HS-27A (cell line): ENCODE results near the gene BRK1.
A peak's percentile ranks its signal among the peaks of the same experiment; 100 is the strongest.
"Not testable (repeated sequence)": the region's sequence is repeated elsewhere in the genome, so short reads cannot be mapped to it uniquely, and the experiment has no call there.

ENCODE experiments used
- DNase-seq: peaks from one replicate; pipeline ENCODE4 v3.0.0-alpha.2; 2012; ENCODE audit warnings: low read depth, missing footprints

BRK1 gene

DNA sequence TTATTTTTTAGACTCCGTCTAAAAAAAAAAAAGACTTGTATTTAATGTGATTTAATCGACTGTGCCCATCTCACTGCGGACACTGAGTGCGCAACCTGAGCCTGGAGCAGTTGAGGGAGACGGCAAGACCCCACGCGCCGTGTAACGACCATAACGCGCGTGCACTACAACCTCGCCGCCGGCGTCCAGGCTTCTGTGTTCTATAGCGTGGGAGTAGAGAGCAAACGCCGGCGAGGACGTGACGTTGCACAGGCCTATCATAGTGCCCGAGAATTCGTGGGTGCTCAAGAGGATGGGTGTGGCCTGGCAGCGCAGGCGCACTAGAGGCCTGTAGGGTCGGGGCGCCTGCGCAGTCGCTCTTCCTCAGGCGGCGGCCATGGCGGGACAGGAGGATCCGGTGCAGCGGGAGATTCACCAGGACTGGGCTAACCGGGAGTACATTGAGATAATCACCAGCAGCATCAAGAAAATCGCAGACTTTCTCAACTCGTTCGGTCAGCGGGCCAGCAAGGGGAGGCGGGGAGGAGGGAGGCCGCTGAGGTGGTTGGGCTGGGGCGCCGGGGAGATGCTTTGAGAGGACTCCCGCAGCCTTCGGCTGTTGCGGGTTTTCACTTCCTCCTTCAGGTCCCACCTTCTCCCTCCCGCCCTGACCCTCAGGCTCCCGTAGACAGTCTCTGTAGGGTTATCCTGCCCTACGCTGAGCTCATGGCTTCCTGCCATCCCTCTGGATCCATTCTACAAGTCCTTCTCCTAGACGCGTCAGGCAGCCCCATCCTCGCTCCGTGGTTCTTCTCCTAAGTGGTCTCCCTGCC lies at the start of gene BRK1:
BRK1 (plus strand) TSS at position 350 of the 812 bp plus-strand sequence; CDS start at position 377, 27 bp downstream.
- DNase-seq, result peak; percentile 89

DNA sequence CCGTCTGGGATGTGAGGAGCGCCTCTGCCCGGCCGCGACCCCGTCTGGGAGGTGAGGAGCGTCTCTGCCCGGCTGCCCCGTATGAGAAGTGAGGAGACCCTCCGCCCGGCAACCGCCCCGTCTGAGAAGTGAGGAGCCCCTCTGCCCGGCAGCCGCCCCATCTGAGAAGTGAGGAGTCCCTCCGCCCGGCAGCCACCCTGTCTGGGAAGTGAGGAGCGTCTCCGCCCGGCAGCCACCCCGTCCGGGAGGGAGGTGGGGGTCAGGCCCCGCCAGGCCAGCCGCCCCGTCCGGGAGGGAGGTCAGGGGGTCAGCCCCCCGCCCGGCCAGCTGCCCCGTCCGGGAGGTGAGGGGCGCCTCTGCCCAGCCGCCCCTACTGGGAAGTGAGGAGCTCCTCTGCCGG lies 45.4 kb upstream of the BRK1 start:
- DNase-seq, result not testable (repeated sequence)

DNA sequence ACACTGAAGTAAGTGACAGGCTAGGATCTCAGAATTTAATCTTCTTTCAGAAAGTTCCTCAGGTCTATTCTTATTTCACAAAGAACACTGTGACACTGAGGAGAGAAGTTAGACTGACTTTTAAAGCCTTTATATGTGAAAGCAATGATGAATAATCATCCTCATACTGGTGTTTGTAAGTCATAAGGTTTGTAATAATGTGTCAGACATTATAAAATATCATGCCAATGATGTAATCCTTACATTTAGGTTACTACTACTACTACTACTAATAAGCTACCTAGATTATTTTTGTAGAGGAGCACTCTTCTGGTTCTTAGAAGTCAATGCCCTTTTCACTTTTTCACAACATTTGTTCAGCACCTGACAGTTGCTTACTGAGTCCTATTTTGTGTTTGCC lies 40.8 kb upstream of the BRK1 start:
- no peak for DNase-seq

DNA sequence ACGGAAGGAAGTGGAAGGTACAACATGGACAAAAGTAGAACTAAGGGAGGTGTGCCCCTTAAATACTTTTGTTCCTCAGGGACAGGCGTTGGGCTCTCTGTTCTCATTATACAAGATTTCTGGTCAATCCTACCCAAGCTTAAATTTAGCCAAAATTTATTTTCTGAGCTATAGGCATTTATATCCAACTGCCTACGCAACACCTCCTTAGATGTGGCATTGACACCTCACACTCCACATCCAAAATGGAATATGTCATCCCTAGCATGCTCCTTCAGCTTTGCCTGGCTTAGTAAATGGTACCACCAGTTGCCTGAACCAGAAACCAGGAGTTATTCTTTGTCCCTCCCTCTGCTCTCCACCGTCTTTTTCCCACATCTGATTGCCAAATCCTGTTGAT lies 33.6 kb upstream of the BRK1 start:
- DNase-seq, result no peak

DNA sequence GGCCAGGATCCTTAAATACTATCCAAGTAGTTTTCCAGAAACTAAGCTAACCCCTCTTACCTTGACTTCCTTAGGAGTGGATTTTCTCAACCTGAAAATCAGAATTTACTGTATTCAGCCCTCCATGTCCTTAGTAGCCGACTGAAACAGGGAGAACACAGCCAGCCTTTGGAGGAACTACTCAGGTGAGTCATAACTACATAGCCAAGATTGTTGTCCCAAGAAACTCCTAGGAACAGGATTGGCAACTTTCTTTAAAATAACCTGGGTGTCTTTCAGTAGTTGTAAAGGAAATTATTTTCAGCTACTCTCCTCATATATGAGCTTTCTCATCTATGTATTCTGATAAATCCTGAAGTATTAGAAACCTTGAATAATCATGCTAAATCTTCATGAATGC lies 29.7 kb upstream of the BRK1 start:
- no peak for DNase-seq

DNA sequence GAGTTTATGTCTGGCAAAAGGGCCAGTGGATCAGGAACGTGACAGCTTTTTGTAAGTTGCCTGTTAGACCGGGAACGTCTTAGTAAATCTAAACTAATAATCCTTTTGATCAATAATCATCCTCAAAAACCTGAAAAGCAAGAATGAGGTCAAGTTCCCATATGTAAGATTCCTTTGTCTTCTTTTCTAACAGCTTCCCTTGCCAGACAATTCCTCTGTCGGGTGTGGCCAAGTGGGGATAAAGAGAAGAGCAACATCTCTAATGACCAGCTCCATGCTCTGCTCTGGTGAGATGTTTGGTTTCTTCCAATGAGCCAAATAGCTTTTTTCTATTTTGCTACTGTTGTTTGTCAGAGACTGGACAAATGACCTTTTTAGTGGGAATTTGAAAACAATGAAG lies 27.2 kb upstream of the BRK1 start:
- no peak for DNase-seq

DNA sequence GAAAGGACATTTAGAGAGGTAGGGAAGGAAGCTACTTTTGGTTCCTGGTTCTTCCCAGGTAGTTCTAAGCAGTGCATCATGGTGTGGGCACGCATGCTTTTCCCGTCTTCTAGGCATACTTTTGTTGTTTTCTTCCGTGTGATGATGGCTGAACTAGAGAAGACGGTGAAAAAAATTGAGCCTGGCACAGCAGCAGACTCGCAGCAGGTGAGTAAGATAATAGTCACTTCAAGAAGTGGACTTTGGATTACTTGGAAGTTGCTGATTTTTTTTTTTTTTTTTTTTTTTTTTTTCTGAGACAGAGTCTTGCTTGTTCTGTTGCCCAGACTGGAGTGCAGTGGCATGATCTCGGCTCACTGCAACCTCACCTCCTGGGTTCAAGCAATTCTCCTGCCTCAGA lies 25.3 kb upstream of the BRK1 start:
- DNase-seq, result no peak

DNA sequence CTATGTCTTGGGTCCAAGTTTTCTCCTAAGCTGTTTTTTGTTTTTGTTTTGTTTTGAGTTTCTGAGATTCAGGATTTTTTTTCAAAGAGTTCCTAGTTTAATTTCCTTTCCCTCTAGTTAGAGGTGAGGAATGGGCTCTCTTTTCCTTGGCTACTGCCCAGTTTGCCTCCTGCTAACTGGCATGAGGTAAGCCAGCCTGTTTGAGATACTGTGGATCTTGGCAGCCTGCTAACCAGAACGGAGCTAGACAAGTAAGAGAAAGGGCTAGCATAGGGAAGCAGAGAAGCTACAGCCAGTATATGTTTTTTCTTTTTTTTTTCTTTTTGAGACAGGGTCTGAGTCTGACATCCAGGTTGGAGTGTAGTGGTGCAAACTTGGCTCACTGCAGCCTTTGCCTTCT lies 24.7 kb upstream of the BRK1 start:
- not testable (repeated sequence) for DNase-seq

DNA sequence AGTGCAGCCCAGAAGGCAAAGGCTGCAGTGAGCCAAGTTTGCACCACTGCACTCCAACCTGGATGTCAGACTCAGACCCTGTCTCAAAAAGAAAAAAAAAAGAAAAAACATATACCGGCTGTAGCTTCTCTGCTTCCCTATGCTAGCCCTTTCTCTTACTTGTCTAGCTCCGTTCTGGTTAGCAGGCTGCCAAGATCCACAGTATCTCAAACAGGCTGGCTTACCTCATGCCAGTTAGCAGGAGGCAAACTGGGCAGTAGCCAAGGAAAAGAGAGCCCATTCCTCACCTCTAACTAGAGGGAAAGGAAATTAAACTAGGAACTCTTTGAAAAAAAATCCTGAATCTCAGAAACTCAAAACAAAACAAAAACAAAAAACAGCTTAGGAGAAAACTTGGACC lies 24.1 kb upstream of the BRK1 start:
- DNase-seq, result not testable (repeated sequence)

DNA sequence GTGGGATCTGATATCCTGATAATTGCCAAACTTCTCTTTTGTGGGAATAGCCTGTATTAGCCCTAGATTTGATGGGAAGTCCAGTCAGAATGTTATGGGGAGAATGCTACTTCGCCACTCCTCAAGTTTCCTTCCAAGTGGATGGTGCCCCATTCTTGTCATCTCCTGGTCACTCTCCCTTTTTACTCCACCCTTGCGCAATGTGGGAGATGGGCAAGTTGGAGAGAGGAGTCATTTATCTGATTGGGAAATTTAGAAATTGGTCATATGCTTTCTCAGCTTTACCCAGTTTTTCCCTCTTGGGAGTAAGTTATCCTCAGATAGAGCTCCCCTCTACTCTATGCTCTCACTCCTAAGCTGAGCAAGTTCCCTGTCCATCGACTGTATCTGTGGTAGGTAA lies 21.8 kb upstream of the BRK1 start:
- DNase-seq, result no peak

DNA sequence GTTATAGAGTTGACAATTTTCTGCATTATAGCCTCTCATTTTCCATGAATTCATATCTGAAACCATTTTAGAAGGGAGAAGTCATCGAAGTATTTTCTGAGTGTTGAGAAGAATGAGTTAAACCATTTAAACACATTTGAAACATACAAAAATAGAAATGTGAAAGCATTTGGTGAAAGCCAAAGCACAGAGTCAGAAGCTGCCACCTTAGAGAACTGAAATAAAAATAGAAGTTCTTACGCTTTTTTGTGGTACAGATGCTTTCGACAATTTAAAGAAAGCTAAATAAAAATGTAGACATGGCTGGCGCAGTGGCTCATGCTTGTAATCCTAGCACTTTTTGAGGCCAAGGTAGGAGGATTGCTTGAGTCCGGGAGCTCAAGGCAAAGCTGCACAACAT lies 16.4 kb upstream of the BRK1 start:
- DNase-seq, result no peak

DNA sequence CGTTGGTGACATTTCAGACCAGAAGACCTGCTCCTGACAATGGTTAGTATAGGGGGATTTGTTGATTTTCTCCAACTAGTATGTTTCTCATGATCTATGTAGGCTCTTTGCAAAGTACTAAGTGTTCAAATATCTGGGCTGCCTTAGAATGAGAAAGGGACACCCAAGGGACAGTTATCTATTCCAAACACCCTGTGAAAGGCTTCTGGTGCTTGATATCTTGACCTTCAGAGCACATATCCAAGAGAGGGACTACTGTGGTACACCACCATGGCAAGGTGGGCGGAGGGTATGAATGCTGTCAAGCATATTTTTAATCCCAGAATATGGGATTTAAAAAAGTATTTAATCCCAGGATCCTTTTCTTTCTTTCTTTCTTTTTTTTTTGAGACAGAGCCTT lies 8.6 kb upstream of the BRK1 start:
- DNase-seq, result no peak

DNA sequence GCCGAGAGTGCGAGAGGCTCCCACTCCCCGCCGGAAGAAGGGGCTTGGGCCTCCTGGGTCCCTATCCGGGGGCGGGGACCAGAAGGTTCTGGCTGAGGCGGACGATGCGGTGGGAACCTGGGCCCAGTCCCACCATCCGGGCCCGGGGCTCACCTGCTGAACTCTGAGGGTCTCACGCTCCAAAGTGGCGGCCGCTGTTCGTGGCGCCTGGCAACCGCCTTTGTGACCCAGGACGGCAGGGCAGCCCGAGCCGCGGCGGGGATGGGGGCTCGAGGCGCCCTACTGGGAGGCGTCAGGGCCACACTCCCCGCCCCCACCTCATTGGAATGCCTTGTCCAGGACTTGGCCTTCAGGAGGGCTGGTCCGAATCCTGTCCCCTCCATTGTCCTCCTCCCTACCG lies 7.4 kb upstream of the BRK1 start, which contains the start of gene FANCD2OS:
FANCD2OS (minus strand) TSS at position 165 of the 400 bp plus-strand sequence. CDS start 3,481 bp downstream, outside the sequence.
- no peak for DNase-seq

DNA sequence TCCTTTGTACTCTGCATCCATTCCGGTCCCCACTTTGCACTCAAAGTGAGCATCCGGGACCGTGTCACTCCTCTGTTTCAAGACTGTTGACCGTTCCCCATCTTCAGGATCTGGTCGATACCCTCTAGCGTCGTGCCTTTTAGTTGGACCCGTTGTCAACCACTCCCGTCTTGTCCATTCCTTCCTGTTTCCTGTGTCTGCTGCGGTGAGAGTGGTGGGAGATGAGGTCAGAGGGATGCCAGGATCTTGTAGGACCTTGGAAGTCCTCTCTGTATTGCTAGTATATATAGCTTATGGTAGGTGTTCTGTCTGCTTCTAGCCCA lies 624 bp downstream of the BRK1 start:
- DNase-seq, result no peak

DNA sequence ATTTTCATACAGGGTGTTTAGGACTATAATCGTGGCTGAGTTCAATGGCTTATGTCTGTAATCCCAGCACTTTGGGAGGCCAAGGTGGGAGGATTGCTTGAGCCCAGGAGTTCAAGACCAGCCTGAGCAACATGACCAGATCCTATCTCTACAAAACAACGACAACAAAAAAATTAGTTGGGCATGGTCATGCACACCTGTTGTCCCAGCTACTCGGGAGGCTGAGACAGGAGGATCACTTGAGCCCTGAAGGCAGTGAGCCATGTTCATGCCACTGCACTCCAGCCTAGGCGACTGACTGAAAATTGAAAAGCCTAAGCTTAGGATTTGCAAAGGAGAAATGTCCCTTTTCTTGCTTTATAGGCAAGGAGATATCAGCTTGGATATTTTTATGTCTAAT lies 1.5 kb downstream of the BRK1 start:
- no peak for DNase-seq

DNA sequence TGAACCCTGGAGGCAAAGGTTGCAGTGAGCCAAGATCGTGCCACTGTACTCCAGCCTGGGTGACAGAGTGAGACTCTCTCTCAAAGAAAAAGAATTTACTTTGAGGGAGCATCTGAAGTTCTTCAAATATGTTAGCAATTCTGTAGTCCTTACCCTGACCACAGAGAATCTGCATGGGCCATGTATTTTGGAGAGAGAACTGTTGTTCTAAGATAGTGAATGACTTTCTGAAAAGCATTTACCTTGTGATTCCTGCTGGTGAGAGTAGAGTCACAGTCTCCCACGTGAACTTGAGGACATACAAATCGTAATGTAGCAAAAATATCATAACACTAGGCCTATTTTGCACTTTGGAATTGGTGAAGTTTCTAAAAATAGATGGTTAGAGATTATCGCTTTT lies 3.9 kb downstream of the BRK1 start:
- no peak for DNase-seq

DNA sequence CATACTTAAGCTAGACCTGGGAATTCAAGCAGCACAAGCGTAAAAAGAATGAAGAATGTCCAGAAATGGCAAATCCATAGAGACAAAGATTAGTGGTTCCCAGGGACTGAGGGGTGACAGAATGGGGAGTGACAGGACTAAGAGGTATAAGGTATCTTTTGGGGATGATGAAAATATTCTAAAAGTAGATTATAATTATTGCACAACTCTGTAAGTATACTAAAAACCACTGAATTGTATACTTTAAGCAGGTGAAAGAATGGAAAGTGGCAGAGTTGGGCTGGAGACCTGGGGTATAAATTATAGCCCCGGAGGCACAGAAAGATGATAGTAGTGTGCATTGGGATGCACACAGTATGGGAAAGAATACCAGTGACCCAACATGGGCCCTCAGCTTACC lies 5.6 kb downstream of the BRK1 start:
- no peak for DNase-seq

DNA sequence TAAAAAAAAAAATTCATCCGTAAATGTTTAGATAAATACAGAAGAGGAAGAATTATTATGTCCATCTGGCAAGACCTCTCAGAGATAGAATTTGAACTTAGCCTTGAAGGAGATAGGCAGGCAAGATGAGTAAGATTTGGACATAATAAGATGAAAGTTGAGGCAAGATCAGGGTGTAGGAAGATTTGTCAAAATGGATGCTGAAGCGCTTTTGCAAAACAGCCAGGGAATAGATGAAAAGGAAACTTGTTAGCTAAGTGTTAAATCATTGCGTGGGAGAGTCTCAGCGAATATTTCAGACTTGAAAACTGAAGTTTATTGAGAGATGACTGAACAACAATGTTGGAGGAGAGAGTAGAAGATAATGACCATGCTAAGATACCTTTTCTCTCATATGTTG lies 7.2 kb downstream of the BRK1 start:
- DNase-seq, result no peak

DNA sequence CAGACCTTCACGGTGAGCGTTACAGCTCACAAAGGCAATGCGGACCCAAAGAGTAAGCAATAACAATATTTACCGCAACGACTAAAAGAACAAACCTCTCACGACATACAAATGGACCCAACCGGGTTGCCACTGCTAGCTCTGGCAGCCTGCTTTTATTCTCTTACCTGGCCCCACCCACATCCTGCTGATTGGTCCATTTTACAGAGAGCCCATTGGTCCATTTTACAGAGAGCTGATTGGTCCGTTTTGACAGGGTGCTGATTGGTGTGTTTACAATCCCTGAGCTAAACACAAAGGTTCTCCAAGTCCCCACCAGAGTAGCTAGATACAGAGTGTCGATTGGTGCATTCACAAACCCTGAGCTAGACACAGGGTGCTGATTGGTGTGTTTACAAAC lies 20.4 kb downstream of the BRK1 start:
- not testable (repeated sequence) for DNase-seq

DNA sequence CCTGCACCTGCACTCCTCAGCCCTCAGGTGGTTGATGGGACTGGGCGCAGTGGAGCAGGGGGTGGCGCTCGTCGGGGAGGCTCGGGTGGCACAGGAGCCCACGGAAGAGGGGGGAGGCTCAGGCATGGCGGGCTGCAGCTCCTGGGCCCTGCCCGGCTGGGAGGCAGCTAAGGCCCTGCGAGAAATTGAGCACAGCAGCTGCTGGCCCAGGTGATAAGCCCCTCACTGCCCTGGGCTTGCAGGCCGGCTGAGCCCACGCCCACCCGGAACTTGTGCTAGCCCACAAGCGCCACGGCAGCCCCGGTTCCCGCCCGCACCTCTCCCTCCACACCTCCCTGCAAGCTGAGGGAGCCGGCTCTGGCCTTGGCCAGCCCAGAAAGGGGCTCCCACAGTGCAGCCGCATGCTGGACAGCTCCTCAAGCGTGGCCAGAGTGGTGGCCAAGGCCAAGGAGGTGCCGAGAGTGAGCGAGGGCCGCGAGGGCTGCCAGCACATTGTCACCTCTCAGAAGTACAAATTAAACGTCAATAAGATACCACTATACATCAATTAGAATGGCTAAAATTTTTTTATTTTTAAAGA lies 21.0 kb downstream of the BRK1 start:
- DNase-seq, result no peak

DNA sequence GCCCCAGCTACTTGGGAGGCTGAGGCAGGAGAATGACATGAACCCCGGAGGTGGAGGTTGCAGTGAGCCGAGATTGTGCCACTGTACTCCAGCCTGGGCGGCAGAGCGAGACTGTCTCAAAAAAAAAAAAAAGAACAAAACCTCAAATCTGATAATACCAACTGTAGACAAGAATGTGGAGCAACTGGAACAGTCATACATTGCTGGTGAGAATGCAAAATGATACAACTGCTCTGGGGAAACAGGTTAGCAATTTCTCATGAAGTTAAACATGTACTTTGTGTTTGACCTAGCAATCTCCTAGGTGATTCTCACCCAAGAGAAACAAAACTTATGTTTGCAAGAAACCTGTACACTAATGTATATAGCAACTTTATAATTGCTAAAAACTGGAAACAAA lies 21.7 kb downstream of the BRK1 start:
- DNase-seq, result no peak

DNA sequence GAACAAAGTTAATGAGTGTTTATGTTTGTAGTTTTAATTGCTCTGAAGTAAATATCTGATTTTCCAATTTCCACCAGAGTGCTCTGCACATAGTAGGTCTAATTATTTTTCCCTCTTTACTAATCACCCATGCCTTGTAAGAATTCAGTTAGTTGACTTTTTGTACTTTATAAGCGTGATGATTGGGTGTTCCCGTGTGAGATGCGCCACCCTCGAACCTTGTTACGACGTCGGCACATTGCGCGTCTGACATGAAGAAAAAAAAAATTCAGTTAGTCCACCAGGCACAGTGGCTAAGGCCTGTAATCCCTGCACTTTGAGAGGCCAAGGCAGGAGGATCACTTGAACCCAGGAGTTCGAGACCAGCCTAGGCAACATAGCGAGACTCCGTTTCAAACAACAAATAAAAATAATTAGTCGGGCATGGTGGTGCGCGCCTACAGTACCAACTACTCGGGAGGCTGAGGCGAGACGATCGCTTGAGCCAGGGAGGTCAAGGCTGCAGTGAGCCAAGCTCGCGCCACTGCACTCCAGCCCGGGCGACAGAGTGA lies 25.6 kb downstream of the BRK1 start:
- DNase-seq, result no peak

DNA sequence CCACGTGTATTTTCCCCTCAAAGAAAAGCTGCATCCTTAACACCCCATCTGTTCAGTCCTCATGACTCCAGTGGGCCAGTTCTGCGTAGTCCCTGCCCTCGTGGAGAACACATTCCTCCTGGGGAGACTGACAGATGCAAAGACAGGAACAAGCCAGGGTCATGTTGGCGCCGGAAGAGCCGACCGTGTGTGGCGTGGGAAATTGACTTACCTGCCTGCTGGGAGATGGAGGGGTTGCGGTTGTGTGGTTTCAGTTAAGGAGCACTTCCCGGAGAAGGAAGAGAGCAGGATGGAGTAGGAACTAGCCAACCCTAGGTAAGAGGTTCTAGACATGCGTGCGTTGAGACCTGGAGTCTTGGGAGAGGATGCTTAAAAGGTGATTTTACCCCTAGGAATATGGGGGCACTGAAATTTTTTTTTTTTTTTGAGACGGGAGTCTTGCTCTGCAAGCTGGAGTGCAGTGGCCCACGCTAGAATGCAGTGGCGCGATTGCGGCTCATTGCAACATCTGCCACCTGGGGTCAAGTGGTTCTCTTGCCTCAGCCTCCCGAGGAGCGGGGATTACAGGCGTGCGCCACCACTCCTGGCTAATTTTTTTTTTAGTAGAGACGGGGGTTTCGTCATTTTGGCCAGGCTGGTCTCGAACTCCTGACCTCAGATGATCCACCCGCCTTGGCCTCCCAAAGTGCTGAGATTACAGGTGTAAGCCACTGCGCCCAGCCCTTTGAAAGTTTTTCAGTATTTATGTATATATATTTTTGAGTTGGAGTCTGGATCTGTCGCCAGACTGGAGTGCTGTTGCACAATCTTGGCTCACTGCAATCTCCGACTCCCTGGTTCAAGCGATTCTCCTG lies 27.5 kb downstream of the BRK1 start:
- DNase-seq, result no peak
